AG20443 (cell line): ENCODE data around the gene CBLN1.
"Not testable (repeated sequence)": the region's sequence is repeated elsewhere in the genome, so short reads cannot be mapped to it uniquely, and the experiment has no call there.

Experiments
- DNase-seq: peaks from one replicate; pipeline ENCODE4 v3.0.0; 2012; ENCODE audit warnings: low spot score, mixed read lengths

CBLN1 gene

GRCh38 chr16:49277766-49278566 is 3.7 kb downstream of the CBLN1 start:
- no peak for DNase-seq

GRCh38 chr16:49277386-49277742 is 4.3 kb downstream of the CBLN1 start:
- no peak for DNase-seq

GRCh38 chr16:49276646-49277385 is 4.8 kb downstream of the CBLN1 start:
- DNase-seq, result no peak

- no peak for DNase-seq
These were observed 5.8 kb downstream of the CBLN1 start for GRCh38 chr16:49275870-49276269.

- DNase-seq, result no peak
These were observed 6.4 kb downstream of the CBLN1 start for GRCh38 chr16:49275050-49275730.

- DNase-seq, result no peak
These were observed 7.0 kb downstream of the CBLN1 start for GRCh38 chr16:49274591-49274990.

- no peak for DNase-seq
These were observed 7.9 kb downstream of the CBLN1 start for GRCh38 chr16:49273771-49274170.

- DNase-seq, result no peak
These were observed 10.3 kb downstream of the CBLN1 start for GRCh38 chr16:49271363-49271762.

GRCh38 chr16:49269201-49269600 is 12.4 kb downstream of the CBLN1 start:
- no peak for DNase-seq

GRCh38 chr16:49268667-49269066 is 13.0 kb downstream of the CBLN1 start:
- DNase-seq, result no peak

- DNase-seq, result no peak
These were observed 19.1 kb downstream of the CBLN1 start for GRCh38 chr16:49262501-49262900.

- DNase-seq, result no peak
These were observed 19.7 kb downstream of the CBLN1 start for GRCh38 chr16:49261930-49262329.

- DNase-seq, result no peak
These were observed 20.6 kb downstream of the CBLN1 start for GRCh38 chr16:49260956-49261530.

GRCh38 chr16:49260253-49260652 is 21.4 kb downstream of the CBLN1 start:
- DNase-seq, result no peak

GRCh38 chr16:49259330-49259729 is 22.3 kb downstream of the CBLN1 start:
- DNase-seq, result no peak

GRCh38 chr16:49250689-49251088 is 30.9 kb downstream of the CBLN1 start:
- no peak for DNase-seq

- DNase-seq, result no peak
These were observed 33.4 kb downstream of the CBLN1 start for GRCh38 chr16:49248227-49248626.

- DNase-seq, result no peak
These were observed 45.4 kb downstream of the CBLN1 start for GRCh38 chr16:49236216-49236615.

GRCh38 chr16:49228335-49228734 is 53.3 kb downstream of the CBLN1 start:
- not testable (repeated sequence) for DNase-seq
